ENCODE results near the gene PIK3R3. TPM values are rescaled to one million over a fixed set of nuclear protein-coding genes. Genes with fewer than 3 reads are reported as not detected.
"Not testable (repeated sequence)": the region's sequence is repeated elsewhere in the genome, so short reads cannot be mapped to it uniquely, and the experiment has no call there.

The PIK3R3 gene
- total RNA-seq, 4 donors from 2014 or later, result 3.0 to 7.6 (median 6.2) TPM

DNA sequence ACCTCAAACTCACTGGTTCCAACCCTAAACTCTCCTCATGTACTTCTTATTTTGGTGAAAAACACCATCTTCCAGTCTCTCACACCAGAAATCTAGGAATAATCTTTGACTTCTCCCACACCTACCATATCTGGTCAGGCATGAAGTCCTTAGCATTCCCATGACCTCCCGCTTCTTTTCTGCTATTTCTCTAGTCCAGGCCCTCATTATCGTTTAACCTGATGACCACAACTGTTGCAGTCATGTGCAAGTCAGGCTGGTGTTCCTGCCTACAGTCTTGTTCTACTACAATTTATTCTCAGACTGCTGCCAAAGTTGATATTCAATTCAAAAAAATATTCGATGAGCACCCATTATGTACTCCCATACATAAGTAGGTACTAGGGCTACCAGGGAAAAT is 71.3 kb downstream of the PIK3R3 start:
- intact Hi-C loops (cut with DNase I), result no loop called here
- no peak for DNase-seq

DNA sequence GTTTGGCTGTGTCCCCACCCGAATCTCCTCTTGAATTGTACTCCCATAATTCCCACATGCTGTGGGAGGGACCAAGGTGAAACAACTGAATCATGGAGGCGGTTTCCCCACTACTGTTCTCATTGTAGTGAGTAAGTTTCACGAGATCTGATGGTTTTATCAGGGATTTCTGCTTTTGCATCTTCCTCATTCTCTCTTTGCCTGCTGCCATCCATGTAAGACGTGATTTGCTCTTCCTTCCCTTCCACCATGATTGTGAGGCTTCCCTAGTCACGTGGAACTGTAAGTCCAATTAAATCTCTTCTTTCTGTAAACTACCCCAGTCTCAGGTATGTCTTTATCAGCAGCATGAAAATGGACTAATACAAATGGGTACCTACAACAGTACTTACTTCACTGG is 73.5 kb downstream of the PIK3R3 start:
- intact Hi-C loops (cut with DNase I), result no loop called here

More for the DNA sequence above, 71.3 kb downstream of the PIK3R3 start:
- Histone ChIP-seq H3K4me3 (no peak overlapping the region), H3K4me1 (no peaks in the 10 kb centered on the region), H3K27ac (no peak overlapping the region), H3K27me3 (no peaks in the 10 kb centered on the region), H3K9me3 (no peaks in the 10 kb centered on the region), H3K36me3 (peaks cover 0 to 14% (median 0%) of the 10 kb centered on the region in 3 donors)
- WGBS, 2 donors, result 65 to 80% methylated on average over 3 of the region's 3 CpGs
- no peak for TF ChIP-seq CTCF (IDR thresholded peaks at IDR 0.05)
- no peak for TF ChIP-seq POLR2A (IDR thresholded peaks at IDR 0.05)

GRCh38 chr1:46057781-46058180 is 74.6 kb downstream of the PIK3R3 start:
- no peak for DNase-seq
- Histone ChIP-seq H3K4me3 (no peak overlapping the region), H3K9me3 (no peaks in the 10 kb centered on the region), H3K27ac (no peak overlapping the region), H3K36me3 (peaks cover 0 to 21% (median 0%) of the 10 kb centered on the region in 3 donors), H3K4me1 (no peaks in the 10 kb centered on the region), H3K27me3 (no peaks in the 10 kb centered on the region)
- no peak for TF ChIP-seq POLR2A (IDR thresholded peaks at IDR 0.05)
- no peak for TF ChIP-seq CTCF (IDR thresholded peaks at IDR 0.05)
- intact Hi-C loops (cut with DNase I), result no loop called here
- 57 to 95% methylated on average over 3 of the region's 3 CpGs for WGBS, 2 donors

More for the DNA sequence above, 73.5 kb downstream of the PIK3R3 start:
- Histone ChIP-seq H3K36me3 (peaks cover 0 to 20% (median 0%) of the 10 kb centered on the region in 3 donors), H3K4me3 (no peak overlapping the region), H3K27me3 (no peaks in the 10 kb centered on the region), H3K4me1 (no peaks in the 10 kb centered on the region), H3K9me3 (no peaks in the 10 kb centered on the region), H3K27ac (no peak overlapping the region)
- WGBS, 2 donors, result 89 to 90% methylated on average over 5 of the region's 5 CpGs
- DNase-seq, result no peak
- TF ChIP-seq POLR2A (IDR thresholded peaks at IDR 0.05) (no peak), CTCF (IDR thresholded peaks at IDR 0.05) (no peak)

DNA sequence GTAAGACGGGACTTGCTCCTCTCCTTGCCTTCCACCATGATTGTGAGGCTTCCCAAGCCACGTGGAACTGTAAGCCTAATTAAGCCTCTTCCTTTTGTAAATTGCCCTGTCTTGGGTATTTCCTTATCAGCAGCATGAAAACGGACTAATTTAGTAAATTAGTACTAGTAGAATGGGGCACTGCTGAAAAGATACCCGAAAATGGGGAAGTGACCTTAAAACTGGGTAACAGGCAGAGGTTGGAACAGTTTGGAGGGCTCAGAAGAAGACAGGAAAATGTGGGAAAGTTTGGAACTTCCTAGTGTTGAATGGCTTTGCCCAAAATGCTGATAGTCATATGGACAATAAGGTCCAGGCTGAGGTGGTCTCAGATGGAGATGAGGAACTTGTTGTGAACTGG is 75.2 kb downstream of the PIK3R3 start:
- H3K27me3 ChIP-seq; H3K4me3 ChIP-seq; H3K27ac ChIP-seq; intact Hi-C loops (cut with DNase I); DNase-seq; H3K9me3 ChIP-seq; H3K4me1 ChIP-seq: not testable (repeated sequence)
- H3K36me3 ChIP-seq, result peaks cover 0 to 21% (median 0%) of the 10 kb centered on the region in 3 donors
- WGBS, 2 donors, result 82 to 89% methylated on average over 3 to 4 of the region's 4 CpGs

- Histone ChIP-seq H3K4me1 (no peaks in the 10 kb centered on the region), H3K4me3 (no peak overlapping the region), H3K27me3 (no peaks in the 10 kb centered on the region), H3K36me3 (peaks cover 0 to 17% (median 0%) of the 10 kb centered on the region in 3 donors), H3K27ac (no peak overlapping the region), H3K9me3 (no peaks in the 10 kb centered on the region)
- WGBS, 2 donors, result 88 to 98% methylated on average over 5 of the region's 5 CpGs
- TF ChIP-seq POLR2A (IDR thresholded peaks at IDR 0.05), result no peak
- intact Hi-C loops (cut with DNase I), result no loop called here
- DNase-seq, result no peak
Observed at GRCh38 chr1:46056325-46056724, 76.1 kb downstream of the PIK3R3 start.

DNA sequence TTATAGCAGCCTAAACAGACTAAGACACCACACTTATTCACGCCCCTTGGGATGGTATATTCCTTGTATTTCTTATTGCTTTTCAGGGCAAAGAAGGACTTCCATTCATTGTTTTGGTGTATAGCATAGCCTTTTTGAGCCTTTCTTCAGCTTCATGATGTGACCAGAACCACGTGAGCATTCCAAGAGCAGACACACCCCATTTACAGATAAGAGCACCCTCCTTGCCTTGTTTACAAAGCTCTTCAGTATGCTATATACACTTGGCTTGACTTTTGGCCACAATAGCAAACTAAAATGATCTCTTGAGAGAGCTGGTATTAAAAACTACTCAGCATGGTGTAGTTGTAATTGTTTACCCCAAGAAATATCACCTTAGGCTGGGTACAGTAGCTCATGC is 78.7 kb downstream of the PIK3R3 start:
- Histone ChIP-seq H3K9me3 (no peaks in the 10 kb centered on the region), H3K36me3 (peaks cover 0 to 13% (median 0%) of the 10 kb centered on the region in 3 donors), H3K27ac (no peak overlapping the region), H3K27me3 (no peaks in the 10 kb centered on the region), H3K4me1 (no peaks in the 10 kb centered on the region), H3K4me3 (no peak overlapping the region)
- no peak for DNase-seq
- 59 to 80% methylated on average over 2 of the region's 2 CpGs for WGBS, 2 donors
- intact Hi-C loops (cut with DNase I), result no loop called here
- no peak for TF ChIP-seq CTCF (IDR thresholded peaks at IDR 0.05)
- TF ChIP-seq POLR2A (IDR thresholded peaks at IDR 0.05), result no peak
